RWPE2 (cell line): ENCODE data around the gene AKAP13.

Experiments used
- ATAC-seq: fragments of 200-7000 bp; cut with Tn5 transposase; 3 replicates; pipeline ENCODE4 v1.9.1; 2021; ENCODE audit warnings: low read depth
- DNase-seq: peaks from one replicate; pipeline ENCODE4 v3.0.0-alpha.2; 2020; ENCODE audit warnings: low spot score
- H3K27ac ChIP-seq: fragments of 450-650 bp; 2 replicates; pipeline ENCODE4 v1.5.1; 2017; ENCODE audit warnings: mild to moderate bottlenecking; ENCODE audit not compliant: poor library complexity, severe bottlenecking
- H3K27me3 ChIP-seq: fragments of 250-450 bp; sonication (Bioruptor Pico); 2 replicates; pipeline ENCODE4 v1.5.1; 2021; ENCODE audit warnings: mild to moderate bottlenecking, moderate library complexity; ENCODE audit not compliant: insufficient read depth, poor library complexity, severe bottlenecking
- H3K36me3 ChIP-seq: fragments of 250-450 bp; sonication (Bioruptor Pico); 2 replicates; pipeline ENCODE4 v1.5.1; 2020; ENCODE audit warnings: low read depth, mild to moderate bottlenecking, moderate library complexity
- H3K4me1 ChIP-seq: fragments of 250-450 bp; sonication (Bioruptor Pico); 2 replicates; pipeline ENCODE4 v1.5.1; 2021; ENCODE audit warnings: mild to moderate bottlenecking, moderate library complexity; ENCODE audit not compliant: insufficient read depth, poor library complexity, severe bottlenecking
- H3K4me3 ChIP-seq: fragments of 250-450 bp; sonication (Bioruptor Pico); 2 replicates; pipeline ENCODE4 v1.5.1; 2021; ENCODE audit warnings: mild to moderate bottlenecking, moderate library complexity; ENCODE audit not compliant: severe bottlenecking
- H3K9me3 ChIP-seq: fragments of 250-450 bp; sonication (Bioruptor Pico); 2 replicates; pipeline ENCODE4 v1.5.1; 2021; ENCODE audit warnings: mild to moderate bottlenecking, moderate library complexity; ENCODE audit not compliant: severe bottlenecking
- TF ChIP-seq, protein P1 (sequence below): fragments of 450-650 bp; IDR thresholded peaks from one replicate; pipeline ENCODE4 v1.5.1; 2017; ENCODE audit warnings: mild to moderate bottlenecking, moderate library complexity; ENCODE audit not compliant: poor library complexity, severe bottlenecking

AKAP13 gene

DNA sequence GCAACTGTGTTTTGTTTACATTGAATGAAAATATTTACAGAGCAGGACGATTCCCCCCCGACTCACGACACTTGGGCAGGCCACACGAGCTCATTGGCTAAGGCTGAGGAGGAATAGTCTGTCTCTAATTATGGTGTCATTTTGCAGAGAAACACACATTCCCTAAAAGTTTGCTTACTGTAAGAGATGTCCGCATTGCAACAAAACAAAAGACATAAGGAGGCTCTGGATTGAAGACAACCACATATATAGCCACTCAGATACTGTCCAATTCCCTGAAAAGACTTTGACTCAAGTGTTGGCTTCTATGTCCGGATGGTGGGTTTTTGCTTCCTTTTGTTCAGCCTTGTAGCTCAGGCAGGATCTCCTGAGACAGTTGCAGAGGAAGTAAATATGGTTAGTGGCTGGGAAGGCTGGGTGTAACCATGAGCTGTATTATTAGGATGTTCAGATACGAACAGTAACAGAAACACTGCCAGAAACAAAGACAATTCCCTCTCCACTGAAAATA, 243.9 kb downstream of the AKAP13 start:
- TF ChIP-seq, protein P1, sequence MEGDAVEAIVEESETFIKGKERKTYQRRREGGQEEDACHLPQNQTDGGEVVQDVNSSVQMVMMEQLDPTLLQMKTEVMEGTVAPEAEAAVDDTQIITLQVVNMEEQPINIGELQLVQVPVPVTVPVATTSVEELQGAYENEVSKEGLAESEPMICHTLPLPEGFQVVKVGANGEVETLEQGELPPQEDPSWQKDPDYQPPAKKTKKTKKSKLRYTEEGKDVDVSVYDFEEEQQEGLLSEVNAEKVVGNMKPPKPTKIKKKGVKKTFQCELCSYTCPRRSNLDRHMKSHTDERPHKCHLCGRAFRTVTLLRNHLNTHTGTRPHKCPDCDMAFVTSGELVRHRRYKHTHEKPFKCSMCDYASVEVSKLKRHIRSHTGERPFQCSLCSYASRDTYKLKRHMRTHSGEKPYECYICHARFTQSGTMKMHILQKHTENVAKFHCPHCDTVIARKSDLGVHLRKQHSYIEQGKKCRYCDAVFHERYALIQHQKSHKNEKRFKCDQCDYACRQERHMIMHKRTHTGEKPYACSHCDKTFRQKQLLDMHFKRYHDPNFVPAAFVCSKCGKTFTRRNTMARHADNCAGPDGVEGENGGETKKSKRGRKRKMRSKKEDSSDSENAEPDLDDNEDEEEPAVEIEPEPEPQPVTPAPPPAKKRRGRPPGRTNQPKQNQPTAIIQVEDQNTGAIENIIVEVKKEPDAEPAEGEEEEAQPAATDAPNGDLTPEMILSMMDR, result no peak
- ATAC-seq (no peak), DNase-seq (no peak)
- H3K9me3 ChIP-seq, result no peaks in the 10 kb centered on the region
- no peak overlapping the region for H3K27ac ChIP-seq
- no peak overlapping the region for H3K4me3 ChIP-seq
- peaks cover 19% of the 10 kb centered on the region for H3K36me3 ChIP-seq
- H3K27me3 ChIP-seq, result no peaks in the 10 kb centered on the region
- H3K4me1 ChIP-seq, result peaks cover 5% of the 10 kb centered on the region

GRCh38 chr15:85625166-85625830, 244.9 kb downstream of the AKAP13 start:
- no peak for DNase-seq
- Histone ChIP-seq H3K9me3 (no peaks in the 10 kb centered on the region), H3K4me3 (no peak overlapping the region), H3K4me1 (no peaks in the 10 kb centered on the region), H3K27me3 (no peaks in the 10 kb centered on the region), H3K27ac (no peak overlapping the region), H3K36me3 (peaks cover 19% of the 10 kb centered on the region)
- TF ChIP-seq, protein P1, result no peak
- no peak for ATAC-seq

DNA sequence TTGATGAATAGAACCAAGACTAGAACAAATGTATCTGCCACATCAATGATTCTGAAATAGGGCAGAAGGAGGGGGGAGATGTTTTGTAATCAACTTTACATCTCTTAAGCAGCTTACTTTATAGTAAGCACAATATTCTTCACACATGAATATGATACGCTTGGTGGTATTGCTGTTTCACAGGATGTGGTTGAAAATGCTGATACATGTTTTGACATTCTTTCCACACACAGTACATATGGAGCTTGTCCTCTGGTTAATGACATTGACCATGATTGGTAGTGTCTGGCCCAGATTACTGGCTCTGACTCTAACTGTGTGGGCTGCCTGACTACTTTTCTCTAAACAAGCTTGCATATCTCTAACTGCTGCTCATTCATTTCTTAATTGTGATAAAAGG, 245.5 kb downstream of the AKAP13 start:
- no peak overlapping the region for H3K4me3 ChIP-seq
- no peaks in the 10 kb centered on the region for H3K4me1 ChIP-seq
- H3K27me3 ChIP-seq, result no peaks in the 10 kb centered on the region
- peak; percentile 20; the same call in 2 of the 3 replicates for ATAC-seq
- no peak for DNase-seq
- H3K27ac ChIP-seq, result no peak overlapping the region
- TF ChIP-seq, protein P1, result no peak
- H3K9me3 ChIP-seq, result no peaks in the 10 kb centered on the region
- peaks cover 19% of the 10 kb centered on the region for H3K36me3 ChIP-seq

GRCh38 chr15:85627213-85627935, 247.0 kb downstream of the AKAP13 start:
- TF ChIP-seq, protein P1, result no peak

GRCh38 chr15:85630311-85630710, 249.9 kb downstream of the AKAP13 start:
- ATAC-seq, result no peak
- no peak overlapping the region for H3K27ac ChIP-seq
- TF ChIP-seq, protein P1, result no peak
- no peaks in the 10 kb centered on the region for H3K4me1 ChIP-seq
- no peak for DNase-seq
- no peak overlapping the region for H3K4me3 ChIP-seq
- H3K9me3 ChIP-seq, result no peaks in the 10 kb centered on the region
- no peaks in the 10 kb centered on the region for H3K27me3 ChIP-seq
- peaks cover 15% of the 10 kb centered on the region for H3K36me3 ChIP-seq

More at GRCh38 chr15:85627213-85627935, 247.0 kb downstream of the AKAP13 start:
- ATAC-seq (no peak), DNase-seq (no peak)
- Histone ChIP-seq H3K27me3 (no peaks in the 10 kb centered on the region), H3K4me3 (no peak overlapping the region), H3K9me3 (no peaks in the 10 kb centered on the region), H3K27ac (no peak overlapping the region), H3K36me3 (peaks cover 19% of the 10 kb centered on the region), H3K4me1 (no peaks in the 10 kb centered on the region)
